NT2/D1 (cell line): ENCODE data around the gene ZNF346.
A peak's percentile ranks its signal among the peaks of the same experiment; 100 is the strongest.

Experiments used
- DNase-seq: peaks from one replicate; pipeline ENCODE4 v3.0.0-alpha.2; 2011; ENCODE audit warnings: low read depth, low spot score
- H3K27me3 ChIP-seq: 2 replicates; pipeline ENCODE4 v1.6.0; 2011; ENCODE audit warnings: mild to moderate bottlenecking; ENCODE audit not compliant: insufficient read length, insufficient read depth
- H3K36me3 ChIP-seq: 2 replicates; pipeline ENCODE4 v1.6.1; 2011; ENCODE audit warnings: mild to moderate bottlenecking, low read length, mixed read lengths; ENCODE audit not compliant: insufficient read depth, insufficient read length
- H3K4me1 ChIP-seq: 2 replicates; pipeline ENCODE4 v1.5.1; 2011; ENCODE audit not compliant: insufficient read depth, insufficient read length
- H3K4me3 ChIP-seq: 2 replicates; pipeline ENCODE4 v1.5.1; 2011; ENCODE audit warnings: low read depth; ENCODE audit not compliant: insufficient read length
- H3K9ac ChIP-seq: 2 replicates; pipeline ENCODE4 v1.6.0; 2011; ENCODE audit warnings: low read depth; ENCODE audit not compliant: insufficient read length
- H3K9me3 ChIP-seq: 2 replicates; pipeline ENCODE4 v1.5.1; 2011; ENCODE audit warnings: mild to moderate bottlenecking, low read length; ENCODE audit not compliant: insufficient read depth
- SUZ12 ChIP-seq: IDR thresholded peaks from 2 replicates; pipeline ENCODE4 v1.6.1; 2011; ENCODE audit not compliant: insufficient read length, insufficient read depth; ENCODE audit errors: extremely low read depth
- YY1 ChIP-seq: IDR thresholded peaks from 2 replicates; pipeline ENCODE4 v1.6.1; 2011; ENCODE audit not compliant: insufficient read length, insufficient read depth
- ZNF274 ChIP-seq: IDR thresholded peaks from 2 replicates; pipeline ENCODE4 v1.6.1; 2011; ENCODE audit warnings: mild to moderate bottlenecking, low read depth, low read length

ZNF346 gene

DNA sequence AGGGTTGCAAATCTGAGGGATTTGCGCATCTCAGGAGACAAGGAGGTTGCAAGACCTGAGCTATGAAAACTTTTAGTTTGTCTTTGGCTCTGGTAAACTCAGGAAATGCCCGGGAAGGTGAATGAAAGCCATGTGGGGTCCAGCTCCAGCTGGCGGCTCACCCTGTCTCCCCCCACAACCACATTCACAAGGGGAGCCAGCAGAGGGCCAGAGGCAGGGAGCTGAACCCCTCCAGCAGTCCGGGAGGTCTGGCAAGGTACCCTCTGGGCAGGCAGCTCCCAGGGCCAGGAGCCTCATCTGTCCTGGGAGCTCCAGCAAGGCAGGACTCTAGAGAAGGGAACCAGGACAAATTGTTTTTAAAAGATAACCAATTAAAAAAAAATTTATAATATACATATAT lies 61.7 kb downstream of the ZNF346 start:
- Histone ChIP-seq H3K36me3 (no peaks in the 10 kb centered on the region), H3K9ac (no peak overlapping the region), H3K4me1 (peaks cover 13% of the 10 kb centered on the region), H3K9me3 (no peaks in the 10 kb centered on the region), H3K27me3 (no peaks in the 10 kb centered on the region), H3K4me3 (no peak overlapping the region)
- TF ChIP-seq SUZ12 (no peak), ZNF274 (no peak)
- DNase-seq = no peak

DNA sequence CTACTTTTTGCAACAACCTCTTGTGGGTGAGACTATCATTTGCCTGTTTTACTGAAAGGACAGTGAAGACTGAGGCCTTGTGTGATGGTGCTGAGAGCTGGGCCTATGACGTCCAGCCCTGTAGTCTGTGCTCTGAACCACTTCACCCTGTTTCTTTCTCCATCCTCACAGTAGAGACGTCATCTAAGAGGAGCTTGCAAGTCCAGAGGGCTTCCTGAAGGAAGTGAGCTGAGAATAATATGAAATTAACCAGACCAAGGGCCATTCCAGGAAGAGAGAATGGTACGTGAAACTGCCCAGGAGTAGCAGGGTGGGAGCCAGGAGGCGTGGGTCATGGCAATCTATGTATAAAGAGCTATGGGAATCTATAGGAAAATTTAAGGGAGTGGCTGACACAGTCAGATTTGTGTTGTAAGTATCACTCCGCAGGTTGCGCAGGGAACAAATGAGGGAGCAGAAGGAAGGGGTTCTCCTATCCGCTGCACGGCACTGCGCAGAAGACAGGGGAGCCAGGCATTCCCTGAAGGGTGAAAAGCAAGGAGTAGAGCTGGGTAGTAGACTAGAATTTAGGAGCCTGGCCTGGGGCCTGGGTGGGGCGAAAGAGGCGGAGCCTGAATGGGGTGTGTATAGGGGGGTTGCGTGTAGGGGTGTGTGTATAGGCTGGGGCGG lies 63.6 kb downstream of the ZNF346 start:
- H3K4me1 ChIP-seq = peaks cover 19% of the 10 kb centered on the region
- peaks cover 16% of the 10 kb centered on the region for H3K36me3 ChIP-seq
- no peaks in the 10 kb centered on the region for H3K9me3 ChIP-seq
- H3K27me3 ChIP-seq = no peaks in the 10 kb centered on the region
- no peak overlapping the region for H3K4me3 ChIP-seq
- no peak for DNase-seq
- TF ChIP-seq SUZ12 (no peak), YY1 (no peak), ZNF274 (no peak)
- no peak overlapping the region for H3K9ac ChIP-seq

- DNase-seq = peak; percentile 52
- Histone ChIP-seq H3K27me3 (no peaks in the 10 kb centered on the region), H3K36me3 (peaks cover 23% of the 10 kb centered on the region), H3K9me3 (no peaks in the 10 kb centered on the region), H3K4me3 (peak within 1 kb of the TSS; percentile 78), H3K4me1 (peaks cover 19% of the 10 kb centered on the region), H3K9ac (peak within 1 kb of the TSS; percentile 83)
- no peak for TF ChIP-seq YY1
Measured at GRCh38 chr5:177086654-177087397, 64.3 kb downstream of the ZNF346 start, which contains the start of gene FGFR4. TSS of gene FGFR4 (plus strand) at chr5:177086915. CDS start at chr5:177089603, 2,688 bp downstream.

DNA sequence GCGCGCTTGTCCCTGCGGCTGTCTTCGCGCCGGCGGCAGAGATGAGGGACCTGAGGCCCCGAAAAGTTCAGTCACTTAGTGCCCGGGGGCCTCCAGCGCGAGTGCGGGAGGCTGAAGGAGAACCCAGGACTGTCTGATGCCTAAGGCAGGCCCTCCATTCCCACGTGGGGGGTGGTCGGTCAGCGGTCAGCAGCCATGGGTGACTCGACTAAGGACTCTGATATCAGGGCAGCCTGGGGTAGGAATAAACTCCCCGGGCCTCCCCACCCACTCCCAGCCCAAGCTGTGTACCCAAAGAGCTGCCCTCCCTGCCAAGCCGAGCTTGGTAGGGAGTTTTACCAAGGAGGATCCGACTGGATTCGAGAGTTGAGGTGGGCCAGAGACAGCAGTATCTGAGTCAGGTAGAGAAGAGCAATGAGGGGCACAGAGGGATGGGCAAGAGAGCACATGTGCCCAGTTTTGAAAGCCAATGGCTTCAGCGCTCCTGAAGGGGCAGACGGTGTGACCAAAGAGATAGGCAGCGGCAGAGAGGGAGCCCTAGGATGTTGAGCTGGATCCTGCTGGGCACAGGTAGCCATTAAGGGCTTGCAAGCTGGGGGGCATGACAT lies 65.0 kb downstream of the ZNF346 start:
- peak overlapping the region; percentile 83 for H3K9ac ChIP-seq
- peaks cover 29% of the 10 kb centered on the region for H3K36me3 ChIP-seq
- no peak for DNase-seq
- H3K27me3 ChIP-seq = no peaks in the 10 kb centered on the region
- H3K9me3 ChIP-seq = no peaks in the 10 kb centered on the region
- TF ChIP-seq SUZ12 (no peak), ZNF274 (no peak), YY1 (no peak)
- H3K4me3 ChIP-seq = peak overlapping the region; percentile 78
- H3K4me1 ChIP-seq = peaks cover 16% of the 10 kb centered on the region

DNA sequence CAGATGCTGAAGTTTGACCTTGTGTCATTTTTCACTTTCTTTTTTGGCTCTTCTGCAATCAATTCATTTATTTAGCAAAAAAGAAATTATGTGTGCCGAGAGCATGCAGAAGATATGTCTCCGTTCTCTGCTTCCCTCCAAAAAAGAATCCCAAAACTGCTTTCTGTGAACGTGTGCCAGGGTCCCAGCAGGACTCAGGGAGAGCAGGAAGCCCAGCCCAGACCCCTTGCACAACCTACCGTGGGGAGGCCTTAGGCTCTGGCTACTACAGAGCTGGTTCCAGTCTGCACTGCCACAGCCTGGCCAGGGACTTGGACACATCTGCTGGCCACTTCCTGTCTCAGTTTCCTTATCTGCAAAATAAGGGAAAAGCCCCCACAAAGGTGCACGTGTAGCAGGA lies 66.6 kb downstream of the ZNF346 start:
- DNase-seq = no peak
- no peak overlapping the region for H3K4me3 ChIP-seq
- H3K4me1 ChIP-seq = peaks cover 18% of the 10 kb centered on the region
- TF ChIP-seq YY1 (no peak), SUZ12 (no peak), ZNF274 (no peak)
- H3K9me3 ChIP-seq = no peaks in the 10 kb centered on the region
- no peaks in the 10 kb centered on the region for H3K27me3 ChIP-seq
- no peak overlapping the region for H3K9ac ChIP-seq
- peaks cover 43% of the 10 kb centered on the region for H3K36me3 ChIP-seq

DNA sequence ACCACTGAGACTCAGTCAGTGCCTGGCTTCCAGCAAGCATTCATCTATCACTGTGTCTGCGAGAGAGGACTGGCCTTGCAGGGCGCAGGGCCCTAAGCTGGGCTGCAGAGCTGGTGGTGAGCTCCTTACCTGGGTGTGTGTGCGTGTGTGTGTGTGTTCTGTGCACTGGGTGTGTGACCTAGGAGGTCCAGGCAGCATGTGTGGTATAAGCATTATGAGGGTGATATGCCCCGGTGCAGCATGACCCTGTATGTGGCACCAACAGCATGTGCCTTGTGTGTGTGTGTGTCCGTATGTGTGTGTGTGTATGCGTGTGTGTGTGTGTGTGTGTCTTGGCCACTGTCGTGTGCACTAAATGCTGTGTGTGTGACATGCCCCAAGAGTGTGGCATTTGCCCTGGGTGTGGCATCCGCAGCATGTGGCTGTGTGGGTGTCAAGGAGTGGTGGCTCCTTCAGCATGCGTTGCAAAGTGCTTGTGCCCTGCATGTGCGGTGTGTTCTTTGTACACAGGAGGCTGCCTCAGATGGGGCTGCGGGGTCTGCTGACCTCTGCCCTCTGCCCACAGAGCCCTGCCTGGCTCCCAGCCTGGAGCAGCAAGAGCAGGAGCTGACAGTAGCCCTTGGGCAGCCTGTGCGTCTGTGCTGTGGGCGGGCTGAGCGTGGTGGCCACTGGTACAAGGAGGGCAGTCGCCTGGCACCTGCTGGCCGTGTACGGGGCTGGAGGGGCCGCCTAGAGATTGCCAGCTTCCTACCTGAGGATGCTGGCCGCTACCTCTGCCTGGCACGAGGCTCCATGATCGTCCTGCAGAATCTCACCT lies 67.5 kb downstream of the ZNF346 start:
- no peak for DNase-seq
- no peak for TF ChIP-seq ZNF274
- no peak for TF ChIP-seq SUZ12
- TF ChIP-seq YY1 = no peak
- Histone ChIP-seq H3K9ac (no peak overlapping the region), H3K4me3 (no peak overlapping the region), H3K36me3 (peaks cover 46% of the 10 kb centered on the region), H3K4me1 (peaks cover 21% of the 10 kb centered on the region), H3K27me3 (no peaks in the 10 kb centered on the region), H3K9me3 (no peaks in the 10 kb centered on the region)
